Epithelial cell of proximal tubule (primary cell): ENCODE data around the gene INPP5A. TPM values are rescaled to one million over a fixed set of nuclear protein-coding genes. Genes with fewer than 3 reads are reported as not detected.

Experiments used
- DNase-seq: peaks from one replicate; pipeline ENCODE4 v3.0.0-alpha.2; 2011; ENCODE audit warnings: low read depth
- H3K4me3 ChIP-seq: 2 replicates; pipeline ENCODE4 v1.5.1; 2011; ENCODE audit warnings: low read depth, mild to moderate bottlenecking, low read length
- CTCF ChIP-seq: conservative IDR thresholded peaks from 2 replicates; pipeline ENCODE4 v1.5.1; 2012; ENCODE audit warnings: low read depth, mild to moderate bottlenecking, low read length
- total RNA-seq: library from RNA; depleted of rRNA; stranded (reverse); fragments of >200 nt; gene quantifications from 2 replicates; pipeline ENCODE4 v1.2.3, GENCODE V29; 2015

INPP5A gene
- total RNA-seq, 1 donor from 2014 or later: 30.4 TPM

- no peak for DNase-seq
- no peak overlapping the region for H3K4me3 ChIP-seq
- TF ChIP-seq CTCF: no peak
Measured at GRCh38 chr10:132727411-132727810, 189.8 kb downstream of the INPP5A start.

- no peak overlapping the region for H3K4me3 ChIP-seq
- no peak for TF ChIP-seq CTCF
- DNase-seq: no peak
Measured at GRCh38 chr10:132728321-132728720, 190.7 kb downstream of the INPP5A start.

- no peak for DNase-seq
- no peak overlapping the region for H3K4me3 ChIP-seq
- no peak for TF ChIP-seq CTCF
Measured at GRCh38 chr10:132728741-132729140, 191.2 kb downstream of the INPP5A start.

GRCh38 chr10:132729810-132730572 lies 192.4 kb downstream of the INPP5A start:
- TF ChIP-seq CTCF: no peak
- H3K4me3 ChIP-seq: no peak overlapping the region
- no peak for DNase-seq

GRCh38 chr10:132730573-132730953 lies 193.0 kb downstream of the INPP5A start:
- no peak overlapping the region for H3K4me3 ChIP-seq
- no peak for DNase-seq
- no peak for TF ChIP-seq CTCF

- H3K4me3 ChIP-seq: no peak overlapping the region
- DNase-seq: no peak
- no peak for TF ChIP-seq CTCF
Measured at GRCh38 chr10:132732518-132732917, 194.9 kb downstream of the INPP5A start.

GRCh38 chr10:132733926-132734325 lies 196.3 kb downstream of the INPP5A start:
- no peak for DNase-seq
- no peak for TF ChIP-seq CTCF
- H3K4me3 ChIP-seq: no peak overlapping the region
